ENCODE data around the gene DIO2.
A peak's percentile ranks its signal among the peaks of the same experiment; 100 is the strongest.

The DIO2 gene

GRCh38 chr14:80211153-80212022 lies at the start of gene DIO2:
Gene DIO2, minus strand, starts transcription at chr14:80211504. Its CDS starts 32 bp downstream, at chr14:80211472.
- peak; percentile 27 to 48 for DNase-seq

- DNase-seq = no peak
These were observed 49.3 kb upstream of the DIO2 start for GRCh38 chr14:80260645-80261044.

DNA sequence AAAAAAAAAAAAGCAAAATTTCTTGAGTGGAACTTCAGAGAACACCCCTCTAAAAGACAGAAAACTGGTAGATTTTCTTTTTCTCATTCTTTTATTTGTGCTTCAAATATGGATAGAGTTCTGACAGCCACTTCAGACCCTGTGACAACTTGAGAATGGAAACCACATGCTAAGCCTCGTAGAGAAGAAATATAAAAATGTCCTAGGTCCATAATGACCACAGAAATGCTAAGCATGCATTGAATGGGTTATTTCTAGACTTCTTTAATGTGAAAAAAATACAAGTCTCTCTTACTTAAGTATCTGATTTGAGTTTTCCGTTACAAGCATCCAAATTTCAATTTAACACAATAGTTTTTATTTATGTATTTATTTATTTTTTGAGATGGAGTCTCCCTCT lies 28.3 kb upstream of the DIO2 start:
- no peak for DNase-seq

DNA sequence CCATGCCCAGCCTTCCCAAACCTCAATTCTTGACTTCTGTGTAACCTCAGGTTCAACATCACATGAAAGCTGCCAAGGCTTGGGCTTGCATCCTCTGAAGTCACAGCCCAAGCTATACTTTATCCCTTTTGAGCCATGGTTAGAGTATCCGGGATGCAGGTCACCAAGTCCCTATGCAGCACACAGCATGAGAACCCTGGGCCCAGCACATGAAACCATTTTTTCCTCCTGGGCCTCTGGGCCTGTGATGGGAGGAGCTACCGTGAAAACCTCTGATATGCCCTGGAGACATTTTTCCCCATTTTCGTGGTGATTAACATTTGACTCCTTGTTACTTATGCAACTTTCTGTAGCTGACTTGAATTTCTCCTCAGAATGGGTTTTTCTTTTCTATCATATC lies 25.8 kb upstream of the DIO2 start:
- no peak for DNase-seq

DNA sequence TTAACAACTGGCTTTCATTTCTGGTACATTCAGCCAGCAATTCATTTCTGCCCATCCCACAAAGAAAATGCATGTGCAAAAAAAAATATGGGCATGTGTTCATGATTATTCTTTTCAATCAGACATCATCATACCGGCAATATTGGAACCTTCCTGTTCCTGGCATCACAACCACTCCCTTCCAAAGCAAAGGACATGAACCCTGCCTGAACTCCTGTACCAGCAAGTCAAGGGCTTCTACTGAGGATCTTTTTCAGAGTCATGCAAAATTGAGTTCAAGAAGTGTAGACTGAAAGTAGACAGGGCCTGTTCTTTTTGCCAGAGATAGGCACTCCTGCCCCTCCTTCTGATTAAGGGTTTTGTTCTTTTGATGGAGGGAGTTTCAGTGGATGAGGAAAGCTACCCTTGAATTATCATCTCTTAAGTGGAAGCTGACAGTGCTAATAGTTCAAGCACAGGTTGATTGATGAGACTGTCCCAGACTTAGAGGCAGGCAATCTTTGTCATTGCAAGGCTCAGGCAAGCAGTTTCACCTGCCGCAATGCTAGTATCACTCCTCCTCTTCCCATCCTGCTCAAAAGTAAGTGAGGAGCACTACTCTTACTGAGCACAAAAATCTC lies 22.3 kb upstream of the DIO2 start:
- no peak for DNase-seq

DNA sequence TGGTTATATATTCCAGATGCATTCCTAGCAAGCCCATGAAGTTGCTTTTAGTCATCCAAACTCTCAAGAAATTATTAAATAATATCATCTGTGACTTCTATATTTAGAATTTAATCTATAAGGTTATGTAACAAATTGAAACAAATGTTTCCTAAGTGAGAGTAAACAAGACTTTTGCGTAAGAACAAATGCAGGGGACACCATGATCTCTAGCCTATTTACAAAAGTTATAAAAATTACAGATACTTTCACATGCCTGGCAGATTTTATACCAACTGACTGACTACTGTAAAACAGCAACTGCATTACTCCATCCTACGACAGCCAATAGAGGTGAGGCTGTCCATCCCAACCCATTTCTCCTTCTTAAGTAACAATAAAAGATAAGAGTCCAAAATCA lies 20.4 kb upstream of the DIO2 start:
- no peak for DNase-seq

GRCh38 chr14:80223696-80224465 lies 12.6 kb upstream of the DIO2 start:
- no peak for DNase-seq

DNA sequence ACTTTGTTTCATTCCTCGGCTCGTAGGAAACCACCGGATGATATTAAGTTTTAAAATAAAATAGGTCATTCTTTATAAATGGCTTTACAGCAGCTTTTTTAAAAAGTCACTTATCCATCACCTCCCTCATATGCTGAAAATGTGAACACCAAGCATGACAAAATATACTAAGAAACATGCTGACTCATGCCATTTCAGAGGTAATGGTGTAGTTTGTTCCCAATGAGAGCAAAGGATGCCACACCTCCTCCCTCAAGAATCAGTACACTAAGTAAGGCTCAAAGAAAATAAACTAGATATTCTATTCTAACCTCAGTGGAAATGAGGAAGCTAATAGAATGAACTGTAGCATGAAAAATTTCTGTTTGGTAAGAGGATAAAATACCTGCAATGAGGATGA lies 5.5 kb upstream of the DIO2 start:
- DNase-seq = no peak

DNA sequence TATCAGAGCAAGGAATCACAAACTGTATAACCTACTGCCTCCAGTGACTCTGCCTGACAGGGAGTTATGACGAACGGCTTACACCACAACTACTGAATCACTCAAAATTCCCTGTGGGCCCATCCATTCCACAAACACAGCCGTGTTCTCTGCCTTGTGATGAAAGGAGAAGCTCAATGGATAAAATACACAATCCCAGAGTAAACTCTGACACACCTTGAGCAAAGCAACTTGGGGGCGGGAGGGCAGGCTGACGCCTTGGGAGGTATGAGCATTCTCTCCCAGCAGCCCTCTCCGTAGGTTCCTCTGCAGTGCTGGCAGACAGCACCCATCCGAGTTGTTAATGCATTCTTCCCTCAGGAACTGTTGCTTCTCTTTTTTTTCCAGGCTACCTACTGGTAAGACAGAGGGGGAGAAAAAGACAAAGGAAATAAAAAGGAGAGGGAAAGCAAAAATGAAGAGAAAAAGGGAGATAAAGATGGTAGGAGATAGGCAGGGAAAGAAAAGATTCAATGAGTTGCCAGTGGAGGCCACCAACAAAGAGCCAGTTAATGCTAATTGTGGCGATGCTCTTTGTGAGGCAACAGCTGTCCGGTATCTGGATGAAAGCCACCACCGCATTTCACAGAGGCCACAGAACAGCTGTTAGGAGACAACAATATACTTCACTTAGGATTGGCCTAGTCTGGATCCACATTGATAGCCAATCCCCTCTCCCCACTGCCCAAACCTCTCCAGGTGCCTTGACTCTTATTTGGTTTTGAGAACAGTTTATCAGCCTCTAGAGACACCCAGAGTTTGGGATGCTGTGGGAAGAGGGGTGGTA lies 4.7 kb upstream of the DIO2 start:
- no peak for DNase-seq

DNA sequence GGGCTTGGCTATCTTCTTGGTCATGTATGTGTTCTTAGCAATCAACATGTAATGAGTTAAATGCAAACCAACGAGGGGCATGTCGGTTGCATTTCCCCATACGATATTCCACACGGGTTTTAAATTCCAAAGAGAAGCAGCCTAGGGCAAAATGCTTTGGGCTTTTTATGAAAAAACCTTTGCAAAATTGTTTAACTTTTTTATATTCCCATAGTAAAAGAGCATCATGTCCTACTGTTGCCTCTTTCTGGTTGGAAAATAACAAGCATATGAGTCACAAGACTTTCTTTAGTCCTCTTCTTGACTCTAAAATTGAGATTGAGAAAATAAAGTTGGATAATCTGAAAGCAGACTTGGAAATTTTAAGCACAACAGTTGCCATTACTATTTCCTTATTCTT lies 3.8 kb upstream of the DIO2 start:
- DNase-seq = no peak

DNA sequence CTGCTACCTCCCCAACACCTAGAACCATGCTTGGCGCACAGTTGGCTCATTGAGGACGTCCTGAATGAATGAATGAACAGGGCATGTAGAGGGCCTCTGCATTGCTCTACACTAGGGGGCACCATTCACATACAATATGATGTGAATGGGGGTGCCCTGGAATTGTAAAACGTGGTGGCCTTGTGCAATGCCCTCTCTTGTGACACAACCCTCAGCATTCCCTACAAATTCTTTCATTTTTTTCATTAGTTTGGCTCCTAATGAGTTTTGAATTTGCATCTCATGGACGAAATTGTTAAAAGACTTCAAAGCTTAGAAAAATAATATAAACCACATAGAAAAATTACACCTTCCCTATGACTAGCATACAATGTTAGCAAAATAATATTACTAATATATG lies 2.3 kb upstream of the DIO2 start:
- no peak for DNase-seq

GRCh38 chr14:80212023-80212397 lies 706 bp upstream of the DIO2 start:
- no peak for DNase-seq

DNA sequence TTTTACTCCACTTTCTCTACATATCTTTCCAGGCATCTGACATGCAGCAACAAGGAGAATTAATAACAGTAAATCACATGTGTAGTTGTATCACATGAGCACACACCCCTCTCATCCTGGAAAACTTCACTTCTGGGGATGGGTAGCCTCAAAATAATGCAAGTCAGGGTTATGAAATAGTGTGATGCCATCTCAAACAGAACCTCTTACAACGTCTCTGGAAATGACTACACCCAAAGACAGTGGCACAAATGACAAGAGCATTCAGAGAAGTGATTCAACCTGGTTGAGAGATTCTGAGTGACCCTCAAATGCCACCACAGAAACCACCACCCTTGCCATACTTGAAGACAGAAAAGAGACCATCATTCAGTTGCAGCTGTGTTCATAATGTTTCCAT lies 2.8 kb downstream of the DIO2 start:
- DNase-seq = no peak

GRCh38 chr14:80206351-80207080 lies 4.8 kb downstream of the DIO2 start:
- DNase-seq = peak in 1 of 2 donors; percentile 47

- DNase-seq = no peak
These were observed 8.3 kb downstream of the DIO2 start for GRCh38 chr14:80202888-80203562.

- DNase-seq = no peak
These were observed 11.2 kb downstream of the DIO2 start for GRCh38 chr14:80200093-80200492.

- DNase-seq = no peak
These were observed 22.7 kb downstream of the DIO2 start for GRCh38 chr14:80188571-80188970.

DNA sequence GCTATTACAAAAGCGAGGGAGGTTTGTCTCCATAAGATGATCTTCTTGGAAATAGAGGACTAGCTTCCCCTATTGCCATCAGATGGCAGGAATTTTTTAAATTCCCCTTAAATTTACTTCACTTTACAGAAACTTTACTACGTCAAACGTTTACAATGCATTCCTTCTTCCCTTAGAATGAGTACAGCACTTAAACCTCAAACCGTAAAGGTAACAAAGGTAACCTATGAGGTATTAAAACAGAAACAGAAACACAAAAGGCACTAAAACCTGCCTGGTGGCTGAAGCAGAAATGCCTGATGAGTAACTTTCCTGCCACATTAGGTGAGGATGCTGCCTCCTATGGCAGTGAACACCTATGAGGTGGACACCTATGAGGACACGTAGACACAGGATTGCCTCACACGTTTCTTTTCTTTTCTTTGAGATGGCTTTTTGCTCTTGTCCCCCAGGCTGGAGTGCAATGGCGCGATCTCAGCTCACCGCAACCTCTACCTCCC lies 25.0 kb downstream of the DIO2 start:
- no peak for DNase-seq

GRCh38 chr14:80176893-80177292 lies 34.4 kb downstream of the DIO2 start:
- no peak for DNase-seq

DNA sequence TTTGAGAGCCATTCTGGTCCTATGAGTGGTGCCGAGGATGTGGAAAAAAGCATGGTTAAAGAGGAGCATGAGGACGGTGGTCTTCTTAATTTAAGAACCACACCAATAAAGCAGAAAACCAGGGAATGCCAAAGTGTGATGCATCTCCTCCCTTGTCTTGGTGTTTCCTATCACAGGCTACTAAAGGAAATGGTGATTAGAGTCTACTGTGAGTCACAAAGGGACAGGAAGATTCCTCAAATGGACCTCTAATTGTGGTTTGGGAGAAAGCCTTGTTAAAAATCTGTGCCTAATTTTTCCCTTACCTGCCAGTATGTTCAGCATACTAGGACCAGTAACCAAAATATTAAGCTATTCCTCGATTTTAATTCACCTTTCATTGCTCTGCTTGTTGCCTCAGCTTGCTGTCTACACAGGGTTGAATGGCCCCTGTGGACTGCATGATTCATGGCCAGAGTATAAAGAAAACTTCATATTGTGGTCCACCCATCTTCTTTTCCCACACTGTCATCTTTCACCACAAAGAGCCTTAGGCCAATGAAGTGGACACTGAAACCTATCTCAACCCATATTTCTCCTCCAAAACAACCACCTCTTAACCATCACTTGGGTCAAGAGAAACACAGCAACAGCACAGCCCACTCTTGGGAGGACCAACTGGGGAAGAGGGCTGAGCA lies 38.8 kb downstream of the DIO2 start:
- DNase-seq = no peak

All from hippocampal formation (tissue), 2 donors.